GM20000 (cell line): ENCODE measurements around the gene SIVA1.

Experiments used
- DNase-seq: peaks from one replicate; pipeline ENCODE4 v3.0.0; 2012; ENCODE audit warnings: low spot score
- TF ChIP-seq, protein P1 (sequence below): IDR thresholded peaks from 2 replicates; pipeline ENCODE4 v1.5.1; 2012; ENCODE audit warnings: mild to moderate bottlenecking, control low read depth; ENCODE audit errors: extremely low read depth, missing control alignments

The SIVA1 gene

GRCh38 chr14:104768437-104769323, 15.7 kb downstream of the SIVA1 start:
- TF ChIP-seq, protein P1, sequence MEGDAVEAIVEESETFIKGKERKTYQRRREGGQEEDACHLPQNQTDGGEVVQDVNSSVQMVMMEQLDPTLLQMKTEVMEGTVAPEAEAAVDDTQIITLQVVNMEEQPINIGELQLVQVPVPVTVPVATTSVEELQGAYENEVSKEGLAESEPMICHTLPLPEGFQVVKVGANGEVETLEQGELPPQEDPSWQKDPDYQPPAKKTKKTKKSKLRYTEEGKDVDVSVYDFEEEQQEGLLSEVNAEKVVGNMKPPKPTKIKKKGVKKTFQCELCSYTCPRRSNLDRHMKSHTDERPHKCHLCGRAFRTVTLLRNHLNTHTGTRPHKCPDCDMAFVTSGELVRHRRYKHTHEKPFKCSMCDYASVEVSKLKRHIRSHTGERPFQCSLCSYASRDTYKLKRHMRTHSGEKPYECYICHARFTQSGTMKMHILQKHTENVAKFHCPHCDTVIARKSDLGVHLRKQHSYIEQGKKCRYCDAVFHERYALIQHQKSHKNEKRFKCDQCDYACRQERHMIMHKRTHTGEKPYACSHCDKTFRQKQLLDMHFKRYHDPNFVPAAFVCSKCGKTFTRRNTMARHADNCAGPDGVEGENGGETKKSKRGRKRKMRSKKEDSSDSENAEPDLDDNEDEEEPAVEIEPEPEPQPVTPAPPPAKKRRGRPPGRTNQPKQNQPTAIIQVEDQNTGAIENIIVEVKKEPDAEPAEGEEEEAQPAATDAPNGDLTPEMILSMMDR = peak; percentile 99
- peak; percentile 90 for DNase-seq

- DNase-seq = no peak
- TF ChIP-seq, protein P1 = no peak
These were observed 16.6 kb downstream of the SIVA1 start for GRCh38 chr14:104769324-104770071.

DNA sequence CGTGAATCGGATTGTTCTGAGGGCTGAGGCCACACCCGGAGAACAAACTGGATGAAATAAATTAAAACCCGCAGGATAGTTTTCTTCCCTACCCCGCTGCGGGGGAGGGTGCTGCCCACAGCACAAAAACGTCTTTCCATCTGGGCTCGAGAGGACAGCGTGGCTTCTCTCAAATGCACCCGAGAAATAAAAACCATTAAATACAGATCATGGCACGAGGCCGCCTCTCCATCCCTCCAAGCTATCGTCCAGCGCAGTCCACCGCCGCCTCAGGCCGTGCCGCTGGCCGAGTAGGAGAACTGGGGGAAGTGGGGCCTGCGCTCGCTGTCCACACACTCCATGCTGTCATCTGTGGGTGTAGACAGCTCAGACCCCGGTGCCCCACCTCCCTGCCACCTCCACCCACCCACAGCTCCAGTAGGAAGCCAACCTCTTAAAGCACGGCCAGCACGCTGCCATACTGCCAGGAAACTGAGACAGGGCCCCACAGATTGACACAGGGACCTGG, 17.2 kb downstream of the SIVA1 start:
- DNase-seq = no peak
- TF ChIP-seq, protein P1 = no peak

DNA sequence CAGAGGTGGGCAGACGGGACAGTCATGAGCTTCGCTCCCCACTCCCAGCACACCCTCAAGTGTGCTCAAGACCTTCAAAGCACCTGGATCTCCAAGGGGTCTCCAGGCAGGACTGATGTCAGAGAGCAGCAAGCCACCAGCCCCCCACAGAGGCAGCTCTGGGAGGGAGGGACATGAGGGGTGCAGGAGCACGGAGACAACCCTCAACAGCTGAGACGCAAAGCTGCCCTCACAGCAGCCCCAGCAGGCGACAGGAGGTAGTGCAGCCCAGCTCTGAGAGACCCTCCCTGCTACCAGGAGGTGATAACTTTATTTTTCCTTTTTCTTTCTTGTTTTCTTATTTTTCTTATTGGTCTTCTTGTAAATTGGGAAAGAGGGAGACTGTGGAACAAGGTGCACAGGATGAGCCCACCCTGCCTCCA, 17.9 kb downstream of the SIVA1 start:
- TF ChIP-seq, protein P1 = no peak
- peak; percentile 24 for DNase-seq

DNA sequence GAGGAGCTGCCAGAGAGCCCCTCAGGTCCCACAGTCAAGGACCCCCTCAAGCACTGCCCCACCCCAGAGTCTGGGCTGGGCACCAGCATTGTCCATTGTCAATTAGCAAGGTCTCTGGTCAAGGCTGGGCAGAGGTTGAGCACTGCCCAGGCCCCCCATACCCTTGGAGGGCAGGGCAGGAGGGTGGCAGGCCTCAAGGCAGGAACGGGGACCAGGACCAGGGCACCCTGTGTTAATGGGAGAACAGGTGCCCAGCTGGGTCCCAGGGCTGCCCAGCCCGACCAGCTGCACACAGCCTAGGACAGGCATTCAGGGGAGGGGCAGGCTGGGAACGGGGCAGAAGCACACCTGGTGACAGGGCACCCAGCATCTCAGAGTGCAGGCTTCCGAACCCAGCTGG, 18.4 kb downstream of the SIVA1 start:
- TF ChIP-seq, protein P1 = no peak

DNA sequence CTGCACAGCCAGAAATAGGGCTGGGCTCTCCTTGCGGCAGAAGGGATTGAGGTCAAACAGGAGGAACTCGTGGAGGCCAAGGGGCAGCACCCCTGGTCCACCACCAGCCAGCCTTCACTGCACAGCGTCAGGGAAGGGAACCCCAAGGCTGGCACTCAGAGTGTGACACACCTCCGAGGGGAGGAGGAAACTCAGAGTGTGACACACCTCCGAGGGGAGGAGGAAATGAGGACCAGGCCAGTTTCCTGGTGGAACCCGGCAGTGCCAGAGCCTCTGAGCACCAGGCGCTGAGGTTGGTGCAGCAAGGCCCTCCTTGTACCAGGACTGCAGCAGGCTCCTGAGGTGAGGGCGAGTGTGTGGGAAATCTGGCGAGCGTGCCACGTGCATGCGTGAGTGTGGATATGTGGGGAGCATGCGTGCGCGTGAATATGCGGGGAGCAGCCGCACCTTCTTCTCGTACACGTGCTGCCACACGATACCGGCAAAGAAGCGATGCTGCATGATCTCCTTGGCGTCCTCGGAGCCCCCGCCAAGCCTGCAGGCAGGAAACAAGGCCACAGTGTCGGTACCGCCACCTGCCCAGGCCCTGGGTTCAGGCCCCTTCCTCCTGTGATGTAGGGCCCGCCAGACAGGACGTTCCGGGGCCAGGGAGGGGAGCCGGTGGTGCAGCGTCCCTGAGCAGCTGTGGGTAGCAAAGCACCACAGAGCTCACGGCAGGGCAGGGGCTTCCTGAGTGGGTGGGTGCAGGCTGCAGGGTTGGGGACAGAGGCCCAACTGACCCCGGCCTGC, 19.2 kb downstream of the SIVA1 start:
- no peak for DNase-seq
- TF ChIP-seq, protein P1 = no peak

More for the DNA sequence above, 18.4 kb downstream of the SIVA1 start:
- no peak for DNase-seq
